K562 (cell line): ENCODE data around the gene MAPKAPK2. TPM values are rescaled to one million over a fixed set of nuclear protein-coding genes. Genes with fewer than 3 reads are reported as not detected.

Source experiments
- ATAC-seq: fragments of 200-7000 bp; cut with Tn5 transposase; 3 replicates; pipeline ENCODE4 v1.9.1; 2020; ENCODE audit warnings: moderate library complexity
- Bru-seq: library from RNA; stranded (reverse); fragments of 400-500 nt; gene quantifications from one replicate; lab custom pipeline; 2021; lab: Mats Ljungman, UMichigan
- BruChase-seq, 2 experiments: library from RNA; stranded (reverse); fragments of 400-500 nt; gene quantifications; one replicate each; lab custom pipeline; 2021; lab: Mats Ljungman, UMichigan
- BruUV-seq: library from RNA; stranded (reverse); fragments of 400-500 nt; replicated peaks from 2 replicates; lab custom pipeline; 2021; lab: Mats Ljungman, UMichigan
- CTCF ChIA-PET: fragments of 300-600 bp; formaldehyde crosslinking; extraction: SDS; loops from one replicate; lab custom pipeline; 2021; ENCODE audit warnings: low intra/inter-chr PET ratio; lab: Yijun Ruan, JAX
- POLR2A ChIA-PET: fragments of 300-600, 350-650 bp; sonication (Branson Sonifier 250); formaldehyde crosslinking; extraction: SDS; loops from one replicate; lab custom pipeline; 2021; ENCODE audit warnings: antibody characterized with exemption, inconsistent platforms; lab: Yijun Ruan, JAX
- DNase-seq, 4 experiments: peaks; one replicate each; pipeline versions ENCODE4 v3.0.0 to v3.0.0-alpha.2; 2011 to 2018; ENCODE audit warnings: low spot score in 3 of 4, mixed read lengths in 3 of 4; ENCODE audit errors: extremely low read depth in 1 of 4
- FAIRE-seq: peaks from 2 replicates; lab custom pipeline; 2011; peaks lifted over from hg19 to GRCh38; lab: Jason Lieb, UNC
- H2AFZ ChIP-seq: 2 replicates; pipeline ENCODE4 v1.6.0; 2011; ENCODE audit warnings: low read depth, low read length, control low read depth, inconsistent platforms
- H3K27ac ChIP-seq: fragments of 200-600 bp; 3 replicates; pipeline ENCODE4 v1.8.0; 2011; ENCODE audit warnings: low read depth, mild to moderate bottlenecking, control low read depth, inconsistent platforms, low read length, moderate library complexity, mixed read lengths; ENCODE audit errors: extremely low read depth
- H3K27me3 ChIP-seq, 2 experiments: fragments of 300-600 bp in 1 of 2; 2 replicates in 1 of 2; 3 replicates in 1 of 2; pipeline versions ENCODE4 v1.6.0 to v1.8.0; 2011; ENCODE audit warnings: inconsistent platforms in 2 of 2, low read length in 2 of 2, mild to moderate bottlenecking in 1 of 2, mixed read lengths in 1 of 2, moderate library complexity in 1 of 2; ENCODE audit not compliant: control insufficient read depth in 2 of 2, insufficient read depth in 2 of 2
- H3K36me3 ChIP-seq: fragments of 300-600 bp; 3 replicates; pipeline ENCODE4 v1.8.0; 2011; ENCODE audit warnings: mild to moderate bottlenecking, low read length, inconsistent platforms; ENCODE audit not compliant: control insufficient read depth, insufficient read depth
- H3K4me1 ChIP-seq, 2 experiments: fragments of 200-600 bp in 1 of 2; replicated peaks in 1 of 2; 2 replicates in 1 of 2; 3 replicates in 1 of 2; pipeline versions ENCODE4 v1.5.1 to v1.8.0; 2011; ENCODE audit warnings: inconsistent platforms in 2 of 2, low read length in 2 of 2, mild to moderate bottlenecking in 1 of 2, mixed read lengths in 1 of 2, moderate library complexity in 1 of 2; ENCODE audit not compliant: control insufficient read depth in 2 of 2, insufficient read depth in 2 of 2
- H3K4me2 ChIP-seq: 2 replicates; pipeline ENCODE4 v1.6.1; 2011; ENCODE audit warnings: low read length, control low read depth, inconsistent platforms, mixed read lengths; ENCODE audit not compliant: insufficient read depth
- H3K4me3 ChIP-seq: fragments of 200-600 bp; sonication (generic), shearing (Covaris generic); 2 replicates; pipeline ENCODE4 v1.5.1; 2016; ENCODE audit warnings: control low read depth, inconsistent platforms
- H3K79me2 ChIP-seq: fragments of 200-600 bp; 3 replicates; pipeline ENCODE4 v1.8.0; 2011; ENCODE audit warnings: low read length, inconsistent platforms; ENCODE audit not compliant: control insufficient read depth, insufficient read depth
- H3K9ac ChIP-seq, 2 experiments: 2 replicates each; pipeline versions ENCODE4 v1.6.0 to v1.6.1; 2011; ENCODE audit warnings: low read depth in 2 of 2, low read length in 2 of 2, control low read depth in 1 of 2, inconsistent platforms in 1 of 2, mild to moderate bottlenecking in 1 of 2, mixed read lengths in 1 of 2; ENCODE audit not compliant: insufficient read depth in 1 of 2
- H3K9me1 ChIP-seq: one replicate; pipeline ENCODE4 v1.6.0; 2011; ENCODE audit warnings: inconsistent platforms, mild to moderate bottlenecking, low read length, moderate library complexity; ENCODE audit not compliant: control insufficient read depth, insufficient read depth
- H3K9me3 ChIP-seq: replicated peaks from 2 replicates; pipeline ENCODE4 v1.5.1; 2011; ENCODE audit warnings: low read depth, low read length, inconsistent platforms; ENCODE audit not compliant: control insufficient read depth, insufficient read depth
- H4K20me1 ChIP-seq: replicated peaks from 2 replicates; pipeline ENCODE4 v1.6.1; 2011; ENCODE audit warnings: low read length, inconsistent platforms, mixed read lengths; ENCODE audit not compliant: control insufficient read depth, insufficient read depth
- BHLHE40 ChIP-seq: IDR thresholded peaks from 2 replicates; pipeline ENCODE4 v1.6.1; 2011; ENCODE audit warnings: low read length, improper control_type of control experiment
- GABPA ChIP-seq: fragments of 200-800 bp; sonication (Bioruptor generic); conservative IDR thresholded peaks from 2 replicates; pipeline ENCODE4 v1.6.1; 2016; ENCODE audit warnings: low read depth, missing genetic modification characterization, missing compliant biosample characterization
- HDAC1 ChIP-seq, 2 experiments: fragments of 450-650 bp; IDR thresholded peaks; 2 replicates each; pipeline ENCODE4 v1.6.1; 2016 to 2017; ENCODE audit warnings: inconsistent platforms in 1 of 2, mild to moderate bottlenecking in 1 of 2, moderate library complexity in 1 of 2
- HIVEP1 ChIP-seq: fragments of 250-450 bp; sonication (Bioruptor Pico); IDR thresholded peaks from 2 replicates; pipeline ENCODE4 v1.4.0; 2020; ENCODE audit warnings: mild to moderate bottlenecking
- HSF4 ChIP-seq: fragments of 250-450 bp; sonication (Bioruptor Pico); IDR thresholded peaks from 2 replicates; pipeline ENCODE4 v2.1.2; 2022; ENCODE audit warnings: mild to moderate bottlenecking, moderate library complexity, borderline replicate concordance
- JUNB ChIP-seq: fragments of 450-650 bp; formaldehyde crosslinking; conservative IDR thresholded peaks from 2 replicates; pipeline ENCODE4 v1.4.0; 2020; ENCODE audit warnings: mild to moderate bottlenecking
- MIER1 ChIP-seq: fragments of 450-650 bp; IDR thresholded peaks from 2 replicates; pipeline ENCODE4 v1.6.1; 2016; ENCODE audit warnings: antibody characterized with exemption, mild to moderate bottlenecking, low read depth
- RBFOX2 ChIP-seq: fragments of 200-400 bp; formaldehyde crosslinking; IDR thresholded peaks from 2 replicates; pipeline ENCODE4 v1.6.1; 2017; ENCODE audit warnings: low read depth, mild to moderate bottlenecking, low read length, moderate library complexity
- SUPT5H ChIP-seq: fragments of 450-650 bp; IDR thresholded peaks from 2 replicates; pipeline ENCODE4 v1.6.1; 2016
- WGBS: fragments of 100-300 bp; shearing (Covaris generic); methylation state at CpG from one replicate; pipeline ENCODE4 v1.1.6; 2016; ENCODE audit warnings: low coverage, mixed read lengths; ENCODE audit not compliant: insufficient coverage; ENCODE audit errors: missing lambda C conversion rate; 5-methylcytosine and 5-hydroxymethylcytosine counted together
- in situ Hi-C: fragments of 300-500 bp; cut with MboI; formaldehyde crosslinking; loops from 4 replicates; pipeline ENCODE4 v1.15.0; 2018; ENCODE audit warnings: inconsistent platforms, mixed read lengths
- intact Hi-C: fragments of 100-400 bp; cut with micrococcal nuclease; formaldehyde crosslinking; loops from 2 replicates; pipeline ENCODE4 v1.14.2; 2022
- long read RNA-seq, 3 experiments: library from polyadenylated mRNA in 2 of 3; library from RNA in 1 of 3; unstranded in 2 of 3; stranded (forward) in 1 of 3; transcript quantifications; one replicate each; pipeline ENCODE4 v2.0.0, GENCODE V29; 2019 to 2022
- polyA minus RNA-seq, 3 experiments: library from RNA; depleted of rRNA, polyadenylated mRNA; stranded (reverse); fragments of >200 nt; gene quantifications; 2 replicates each; pipeline ENCODE4 v1.2.3, GENCODE V29; 2011
- polyA plus RNA-seq, 8 experiments: library from polyadenylated mRNA; depleted of rRNA in 4 of 8; stranded (reverse) in 5 of 8; unstranded in 3 of 8; fragments of >200 nt; fragmentation: Nextera tagmentation in 2 of 8; fragmentation: Illumina TruSeq in 1 of 8; extraction: Ambion mirVana in 2 of 8; extraction: Trizol in 1 of 8; gene quantifications; 2 replicates each; pipeline versions ENCODE4 v1.2.1 to v1.2.3, GENCODE V29; 2011 to 2014; ENCODE audit warnings: inconsistent platforms in 1 of 8, missing spikeins in 1 of 8
- total RNA-seq, 7 experiments: library from RNA; depleted of rRNA in 6 of 7; stranded (reverse); fragments of >200 nt in 6 of 7; fragmentation: Illumina TruSeq in 2 of 7; extraction: Trizol in 2 of 7; gene quantifications; 2 replicates each; pipeline versions ENCODE4 v1.2.1 to v1.2.3, GENCODE V29; 2011 to 2021; ENCODE audit warnings: low replicate concordance in 1 of 7
- TF ChIP-seq, protein P1 (sequence below), 2 experiments: fragments of 450-650 bp; IDR thresholded peaks; 2 replicates each; pipeline ENCODE4 v1.6.1; 2016
- TF ChIP-seq, protein P2 (sequence below), 2 experiments: fragments of 200-800 bp in 1 of 2; sonication (Bioruptor generic) in 1 of 2; sonication (generic) in 1 of 2; formaldehyde crosslinking in 1 of 2; IDR thresholded peaks in 1 of 2; conservative IDR thresholded peaks in 1 of 2; 2 replicates each; pipeline versions ENCODE4 v1.5.0 to v1.6.1; 2016 to 2020; ENCODE audit warnings: missing compliant biosample characterization in 1 of 2, missing genetic modification characterization in 1 of 2, missing genetic modification reagents in 1 of 2

The MAPKAPK2 gene
- total RNA-seq (2011; cell fraction: chromatin; rRNA removed; ENCODE audit: low replicate concordance): 70.6 and 157 TPM in 2 replicates
- 89.5 and 98.9 TPM in 2 replicates for total RNA-seq (2011; cell fraction: nucleolus; rRNA removed)
- 74.0 and 80.4 TPM in 2 replicates for total RNA-seq (2011; cell fraction: nucleoplasm; rRNA removed)
- total RNA-seq (2014; rRNA removed) (52.1 and 57.2 TPM in 2 replicates), total RNA-seq (2014; rRNA removed; fragmentation: Illumina TruSeq; extraction: Trizol) (36.1 and 36.6 TPM in 2 replicates), total RNA-seq (2015; rRNA removed; fragmentation: Illumina TruSeq; extraction: Trizol) (33.3 and 35.6 TPM in 2 replicates), total RNA-seq (2021) (81.3 and 94.2 TPM in 2 replicates), polyA plus RNA-seq (2011; rRNA removed) (66.5 and 72.1 TPM in 2 replicates), polyA plus RNA-seq (2014; fragmentation: Illumina TruSeq; extraction: Trizol) (73.6 and 78.3 TPM in 2 replicates), polyA plus RNA-seq (2014; fragmentation: Nextera tagmentation; extraction: Ambion mirVana) (1 to 10 TPM in 1 of 2 experiments, under 1 TPM in 1; 0.63 to 1.3 TPM), polyA plus RNA-seq (2014; rRNA removed) (53.4 and 57.2 TPM in 2 replicates), polyA minus RNA-seq (2011; rRNA and poly(A)+ RNA removed) (48.3 and 60.9 TPM in 2 replicates), Bru-seq, nascent RNA (percentile 89 among the genes with signal in this experiment), BruChase-seq, experiment 1, labeled RNA remaining after a 2-hour chase (percentile 85 among the genes with signal in this experiment), BruChase-seq, experiment 2, labeled RNA remaining after a 6-hour chase (percentile 80 among the genes with signal in this experiment)
- 68.3 and 74.8 TPM in 2 replicates for polyA plus RNA-seq (2011; cell fraction: cytosol; rRNA removed)
- polyA plus RNA-seq (2011; cell fraction: nucleus; rRNA removed): 140 and 167 TPM in 2 replicates
- 53.3 and 64.1 TPM in 2 replicates for polyA plus RNA-seq (2012)
- 37.6 and 41.0 TPM in 2 replicates for polyA minus RNA-seq (2011; cell fraction: cytosol; rRNA and poly(A)+ RNA removed)
- polyA minus RNA-seq (2011; cell fraction: nucleus; rRNA and poly(A)+ RNA removed): 30.2 and 35.1 TPM in 2 replicates
- long read RNA-seq, experiment 1, transcript MAPKAPK2-202 (10 exons, 2,961 nt): major isoform, 17 of 124 reads
- long read RNA-seq, experiment 1, partial matches to known transcripts: 5 of 124 reads
- long read RNA-seq, experiment 1, other reads (novel, unspliced or antisense): 102 of 124 reads
- long read RNA-seq, experiment 2, transcript MAPKAPK2-201 (10 exons, 2,171 nt): minor isoform, 6 of 129 reads
- long read RNA-seq, experiment 2, transcript MAPKAPK2-202 (10 exons, 2,961 nt): major isoform, 42 of 129 reads
- long read RNA-seq, experiment 2, partial matches to known transcripts: 10 of 129 reads
- long read RNA-seq, experiment 2, other reads (novel, unspliced or antisense): 71 of 129 reads
- long read RNA-seq, experiment 3, partial matches to known transcripts: 0 of 2 reads
- long read RNA-seq, experiment 3, other reads (novel, unspliced or antisense): 2 of 2 reads

DNA sequence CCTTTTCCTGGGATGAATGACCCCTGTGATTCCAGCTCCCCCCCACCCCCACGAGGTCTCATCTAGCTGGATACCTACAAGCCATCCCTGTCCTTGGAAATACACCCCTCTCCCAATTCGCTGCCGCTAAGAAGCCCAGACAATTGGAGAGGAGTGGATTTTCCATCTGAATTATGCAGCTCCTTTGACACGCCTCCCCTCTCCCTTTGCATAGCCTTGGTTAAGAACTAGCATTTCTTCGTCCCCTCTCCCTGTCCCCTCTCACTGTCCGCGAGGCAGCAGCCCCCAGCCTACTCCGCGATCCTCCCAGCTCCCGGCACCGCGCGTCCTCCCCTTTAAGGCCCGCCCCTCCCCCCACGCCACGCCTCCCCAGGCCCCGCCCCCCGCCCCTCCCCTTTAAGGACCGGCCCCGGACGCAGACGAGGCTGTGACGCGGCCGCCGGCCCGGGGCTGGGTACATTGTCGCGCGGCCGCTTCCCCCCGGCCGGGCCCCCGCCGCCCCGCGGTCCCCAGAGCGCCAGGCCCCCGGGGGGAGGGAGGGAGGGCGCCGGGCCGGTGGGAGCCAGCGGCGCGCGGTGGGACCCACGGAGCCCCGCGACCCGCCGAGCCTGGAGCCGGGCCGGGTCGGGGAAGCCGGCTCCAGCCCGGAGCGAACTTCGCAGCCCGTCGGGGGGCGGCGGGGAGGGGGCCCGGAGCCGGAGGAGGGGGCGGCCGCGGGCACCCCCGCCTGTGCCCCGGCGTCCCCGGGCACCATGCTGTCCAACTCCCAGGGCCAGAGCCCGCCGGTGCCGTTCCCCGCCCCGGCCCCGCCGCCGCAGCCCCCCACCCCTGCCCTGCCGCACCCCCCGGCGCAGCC, at the start of gene MAPKAPK2:
TSS of gene MAPKAPK2 (plus strand) at position 428 of the 856 bp plus-strand sequence. CDS start at position 753, 325 bp downstream.
- peaks cover 27% of the 10 kb centered on the region for H4K20me1 ChIP-seq
- peak; percentile 87 to 99 (median 99) for DNase-seq
- H3K27ac ChIP-seq: peak within 1 kb of the TSS; percentile 80
- CTCF ChIA-PET: no interaction called here
- peaks cover 33 to 61% of the 10 kb centered on the region in 2 experiments for H3K4me1 ChIP-seq
- BruUV-seq: no TSS peak
- no peak for FAIRE-seq
- in situ Hi-C loops (no loop called here), intact Hi-C loops (loop anchor here (1.0 kb wide), 1 partner anchor 11 kb away; no protein-coding TSS in a partner anchor)
- no peaks in the 10 kb centered on the region for H3K9me3 ChIP-seq
- peak within 1 kb of the TSS; percentile 74 to 91 for H3K9ac ChIP-seq
- peaks cover 8% of the 10 kb centered on the region for H3K9me1 ChIP-seq
- H3K79me2 ChIP-seq: peaks cover 45% of the 10 kb centered on the region
- peak within 1 kb of the TSS; percentile 93 for H3K4me2 ChIP-seq
- H3K4me3 ChIP-seq: peak within 1 kb of the TSS; percentile 69
- WGBS: 2% methylated on average over 11 of the region's 82 CpGs
- H3K36me3 ChIP-seq: peaks cover 9% of the 10 kb centered on the region; the same call in 1 of the 3 replicates
- H2AFZ ChIP-seq: peak within 1 kb of the TSS; percentile 90
- POLR2A ChIA-PET: interaction anchor here (0.7 to 1.5 kb wide), 4 partner anchors 9 to 72 kb away, joined by 3 to 5 read pairs (median 4); partner anchors contain the start of gene EIF2D
- ATAC-seq: peak; percentile 72
- no peaks in the 10 kb centered on the region; a peak in 1 of 5 replicates for H3K27me3 ChIP-seq
- TF ChIP-seq HIVEP1 (CRISPR knock-in tag): no peak
- TF ChIP-seq, protein P1, sequence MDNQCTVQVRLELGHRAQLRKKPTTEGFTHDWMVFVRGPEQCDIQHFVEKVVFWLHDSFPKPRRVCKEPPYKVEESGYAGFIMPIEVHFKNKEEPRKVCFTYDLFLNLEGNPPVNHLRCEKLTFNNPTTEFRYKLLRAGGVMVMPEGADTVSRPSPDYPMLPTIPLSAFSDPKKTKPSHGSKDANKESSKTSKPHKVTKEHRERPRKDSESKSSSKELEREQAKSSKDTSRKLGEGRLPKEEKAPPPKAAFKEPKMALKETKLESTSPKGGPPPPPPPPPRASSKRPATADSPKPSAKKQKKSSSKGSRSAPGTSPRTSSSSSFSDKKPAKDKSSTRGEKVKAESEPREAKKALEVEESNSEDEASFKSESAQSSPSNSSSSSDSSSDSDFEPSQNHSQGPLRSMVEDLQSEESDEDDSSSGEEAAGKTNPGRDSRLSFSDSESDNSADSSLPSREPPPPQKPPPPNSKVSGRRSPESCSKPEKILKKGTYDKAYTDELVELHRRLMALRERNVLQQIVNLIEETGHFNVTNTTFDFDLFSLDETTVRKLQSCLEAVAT (IDR thresholded peaks at IDR 0.05): 0 out of 4 replicates have a peak, but pooled peaks of 1 of the 2 experiments have one; percentile 35
- TF ChIP-seq SUPT5H: 0 out of 2 replicates have a peak, but pooled peaks have one; percentile 29
- 0 out of 2 replicates have a peak, but pooled peaks have one; percentile 30 for TF ChIP-seq RBFOX2
- peak in 1 of 2 experiments; percentile 56; a peak in 1 of 4 replicates for TF ChIP-seq HDAC1 (IDR thresholded peaks at IDR 0.05)
- no peak for TF ChIP-seq HSF4 (CRISPR knock-in tag)
- TF ChIP-seq, protein P2, sequence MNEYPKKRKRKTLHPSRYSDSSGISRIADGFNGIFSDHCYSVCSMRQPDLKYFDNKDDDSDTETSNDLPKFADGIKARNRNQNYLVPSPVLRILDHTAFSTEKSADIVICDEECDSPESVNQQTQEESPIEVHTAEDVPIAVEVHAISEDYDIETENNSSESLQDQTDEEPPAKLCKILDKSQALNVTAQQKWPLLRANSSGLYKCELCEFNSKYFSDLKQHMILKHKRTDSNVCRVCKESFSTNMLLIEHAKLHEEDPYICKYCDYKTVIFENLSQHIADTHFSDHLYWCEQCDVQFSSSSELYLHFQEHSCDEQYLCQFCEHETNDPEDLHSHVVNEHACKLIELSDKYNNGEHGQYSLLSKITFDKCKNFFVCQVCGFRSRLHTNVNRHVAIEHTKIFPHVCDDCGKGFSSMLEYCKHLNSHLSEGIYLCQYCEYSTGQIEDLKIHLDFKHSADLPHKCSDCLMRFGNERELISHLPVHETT (CRISPR knock-in tag; conservative IDR thresholded peaks at IDR 0.05 in 1 of 2, IDR thresholded peaks at IDR 0.05 in 1 of 2): peak in 1 of 2 experiments; percentile 66; a peak in 1 of 4 replicates
- TF ChIP-seq GABPA (tag): peak; percentile 71
- TF ChIP-seq MIER1: 0 out of 2 replicates have a peak, but pooled peaks have one; percentile 38
- TF ChIP-seq JUNB (CRISPR knock-in tag): no peak
- no peak for TF ChIP-seq BHLHE40
